Lung (tissue), 12 donors: ENCODE measurements around the gene RASGRF1. TPM values are rescaled to one million over a fixed set of nuclear protein-coding genes. Genes with fewer than 3 reads are reported as not detected.
A peak's percentile ranks its signal among the peaks of the same experiment; 100 is the strongest.

Experiments
- ATAC-seq: fragments of 200-7000 bp; cut with Tn5 transposase; one replicate; pipeline ENCODE4 v1.9.1; 2020; ENCODE audit warnings: moderate number of reproducible peaks; ENCODE audit not compliant: insufficient read depth, low FRiP score
- DNase-seq, 3 donors: peaks; one replicate each; pipeline ENCODE4 v3.0.0-alpha.2; 2013 to 2017
- H3K27ac ChIP-seq, 2 donors: one replicate each; pipeline ENCODE4 v1.5.1; 2013; ENCODE audit warnings: mild to moderate bottlenecking in 2 of 2, moderate library complexity in 2 of 2, control low read depth in 1 of 2, inconsistent platforms in 1 of 2, low read depth in 1 of 2, low read length in 1 of 2
- H3K27me3 ChIP-seq, 3 donors: one replicate each; pipeline ENCODE4 v1.5.1; 2013; ENCODE audit warnings: low read length in 2 of 3; ENCODE audit not compliant: control insufficient read depth in 3 of 3, insufficient read depth in 3 of 3
- H3K36me3 ChIP-seq, 4 donors: one replicate each; pipeline ENCODE4 v1.5.1; 2013; ENCODE audit warnings: low read length in 4 of 4, mild to moderate bottlenecking in 1 of 4, moderate library complexity in 1 of 4; ENCODE audit not compliant: control insufficient read depth in 4 of 4, insufficient read depth in 4 of 4
- H3K4me1 ChIP-seq, 5 donors: one replicate each; pipeline ENCODE4 v1.5.1; 2013; ENCODE audit warnings: low read length in 5 of 5, mild to moderate bottlenecking in 2 of 5, moderate library complexity in 1 of 5; ENCODE audit not compliant: control insufficient read depth in 5 of 5, insufficient read depth in 5 of 5
- H3K4me3 ChIP-seq: one replicate; pipeline ENCODE4 v1.5.1; 2013; ENCODE audit warnings: mild to moderate bottlenecking, control low read depth, moderate library complexity
- H3K9ac ChIP-seq, 2 donors: one replicate each; pipeline ENCODE4 v1.5.1; 2013; ENCODE audit warnings: low read length in 2 of 2, control low read depth in 1 of 2; ENCODE audit not compliant: insufficient read depth in 1 of 2
- H3K9me3 ChIP-seq, 4 donors: one replicate each; pipeline ENCODE4 v1.5.1; 2013; ENCODE audit warnings: low read length in 3 of 4, mild to moderate bottlenecking in 1 of 4, moderate library complexity in 1 of 4; ENCODE audit not compliant: control insufficient read depth in 4 of 4, insufficient read depth in 3 of 4
- WGBS, 2 donors: extraction: QIAGEN DNeasy Blood & Tissue Kit; methylation state at CpG; one replicate each; pipeline ENCODE4 v1.1.7; 2013; 5-methylcytosine and 5-hydroxymethylcytosine counted together
- polyA plus RNA-seq, 2 donors: library from polyadenylated mRNA; stranded (reverse); fragments of 200-250 nt; gene quantifications; one replicate each; pipeline ENCODE4 v1.2.1, GENCODE V29; 2013
- total RNA-seq, 2 donors: library from RNA; depleted of rRNA in 1 of 2; stranded (reverse); fragments of >200 nt in 1 of 2; gene quantifications; one replicate each; pipeline ENCODE4 v1.2.1, GENCODE V29; 2014 to 2021
- TF ChIP-seq, protein P1 (sequence below): IDR thresholded peaks from 2 replicates; pipeline ENCODE4 v1.5.1; 2012; ENCODE audit warnings: mild to moderate bottlenecking; ENCODE audit errors: control extremely low read depth, extremely low read depth
- donor health status: control.
- donor health status: control.
- donor health status: Bipolar disorder and iron deficiency.
- donor health status: healthy.
- donor health status: DM: yes; HTN: yes; CAD: no.

Gene RASGRF1
- total and polyA plus RNA-seq, 4 donors, result 10.9 to 71.2 (median 24.6) TPM

DNA sequence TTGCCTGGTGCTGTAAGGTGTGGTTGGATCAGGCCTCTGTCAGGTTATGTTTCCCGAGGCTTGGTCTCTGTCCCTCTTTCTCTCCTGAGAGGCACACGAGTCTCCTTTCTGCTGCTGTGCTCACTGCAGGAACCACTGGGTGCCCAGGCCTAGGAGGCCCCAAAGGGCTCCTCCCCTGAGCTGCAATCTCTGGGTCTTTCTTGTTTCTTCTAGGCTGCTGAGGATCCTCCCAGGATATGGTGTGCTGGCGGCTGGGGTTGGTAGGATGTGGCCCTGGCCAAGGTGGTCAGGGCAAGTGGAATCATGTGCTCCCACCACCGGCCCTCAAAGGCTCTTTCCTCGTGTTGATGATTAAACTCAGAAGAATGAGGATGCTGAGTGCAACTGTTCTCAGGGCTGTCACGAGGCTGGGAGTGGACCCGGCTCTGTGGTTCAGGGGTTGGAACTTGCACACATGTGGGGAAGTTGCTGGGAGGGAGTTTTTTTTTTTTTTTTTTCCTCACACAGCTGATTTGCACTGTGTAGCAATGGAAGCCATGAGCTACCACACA is 102.1 kb downstream of the RASGRF1 start:
- H3K27ac ChIP-seq, result peak overlapping the region in 1 of 2 donors; percentile 85
- TF ChIP-seq, protein P1, sequence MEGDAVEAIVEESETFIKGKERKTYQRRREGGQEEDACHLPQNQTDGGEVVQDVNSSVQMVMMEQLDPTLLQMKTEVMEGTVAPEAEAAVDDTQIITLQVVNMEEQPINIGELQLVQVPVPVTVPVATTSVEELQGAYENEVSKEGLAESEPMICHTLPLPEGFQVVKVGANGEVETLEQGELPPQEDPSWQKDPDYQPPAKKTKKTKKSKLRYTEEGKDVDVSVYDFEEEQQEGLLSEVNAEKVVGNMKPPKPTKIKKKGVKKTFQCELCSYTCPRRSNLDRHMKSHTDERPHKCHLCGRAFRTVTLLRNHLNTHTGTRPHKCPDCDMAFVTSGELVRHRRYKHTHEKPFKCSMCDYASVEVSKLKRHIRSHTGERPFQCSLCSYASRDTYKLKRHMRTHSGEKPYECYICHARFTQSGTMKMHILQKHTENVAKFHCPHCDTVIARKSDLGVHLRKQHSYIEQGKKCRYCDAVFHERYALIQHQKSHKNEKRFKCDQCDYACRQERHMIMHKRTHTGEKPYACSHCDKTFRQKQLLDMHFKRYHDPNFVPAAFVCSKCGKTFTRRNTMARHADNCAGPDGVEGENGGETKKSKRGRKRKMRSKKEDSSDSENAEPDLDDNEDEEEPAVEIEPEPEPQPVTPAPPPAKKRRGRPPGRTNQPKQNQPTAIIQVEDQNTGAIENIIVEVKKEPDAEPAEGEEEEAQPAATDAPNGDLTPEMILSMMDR, result no peak
- H3K9me3 ChIP-seq, result no peaks in the 10 kb centered on the region
- DNase-seq, result peak; percentile 51 to 73 (median 52)
- no peaks in the 10 kb centered on the region for H3K27me3 ChIP-seq
- peak; percentile 85 for ATAC-seq
- no peaks in the 10 kb centered on the region for H3K36me3 ChIP-seq
- no peak overlapping the region for H3K4me3 ChIP-seq
- 24 to 27% methylated on average over 7 of the region's 7 CpGs for WGBS, 2 donors
- peaks cover 0 to 26% (median 4%) of the 10 kb centered on the region in 5 donors for H3K4me1 ChIP-seq
- no peak overlapping the region for H3K9ac ChIP-seq

DNA sequence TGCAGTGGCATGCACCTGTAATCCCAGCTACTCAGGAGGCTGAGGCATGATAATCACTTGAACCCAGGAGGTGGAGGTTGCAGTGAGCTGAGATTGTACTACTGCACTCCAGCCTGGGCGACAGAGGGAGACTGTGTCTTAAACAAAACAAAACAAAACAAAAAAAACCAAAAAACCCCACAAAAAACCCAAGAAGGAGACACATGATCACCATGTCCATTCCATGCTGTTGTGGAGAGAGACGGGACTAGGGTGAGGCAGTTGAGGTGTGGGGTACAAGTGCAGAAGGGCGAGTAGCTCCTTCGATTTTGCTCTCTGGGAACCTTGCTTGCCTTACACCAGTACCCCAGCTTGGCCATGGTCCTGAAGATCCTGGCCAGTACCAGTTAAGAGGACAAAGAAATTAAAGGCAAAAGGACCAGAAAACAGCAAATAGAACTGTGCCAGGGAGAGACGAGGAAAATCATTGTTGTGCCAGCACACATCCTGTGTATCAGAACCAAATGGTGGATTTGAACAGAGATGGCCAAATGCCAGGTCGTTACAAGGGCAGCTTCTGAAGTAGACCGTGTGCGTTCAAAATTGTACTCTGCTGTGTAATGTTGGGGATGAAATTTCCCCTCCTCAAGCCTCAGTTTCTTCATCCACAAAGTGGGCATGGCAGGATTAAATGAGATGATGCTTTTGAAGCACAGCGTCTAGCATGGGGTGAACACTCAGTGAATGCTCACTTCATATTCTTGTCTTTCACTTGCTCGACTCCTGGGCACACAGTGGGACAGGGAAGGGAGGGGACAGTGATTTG is 102.8 kb downstream of the RASGRF1 start:
- Histone ChIP-seq H3K4me3 (no peak overlapping the region), H3K9me3 (no peaks in the 10 kb centered on the region), H3K9ac (no peak overlapping the region), H3K4me1 (peaks cover 0 to 21% (median 0%) of the 10 kb centered on the region in 5 donors), H3K27me3 (no peaks in the 10 kb centered on the region), H3K27ac (peak overlapping the region in 1 of 2 donors; percentile 85), H3K36me3 (no peaks in the 10 kb centered on the region)
- TF ChIP-seq, protein P1, result no peak
- DNase-seq (no peak), ATAC-seq (no peak)
- 68 to 81% methylated on average over 10 of the region's 10 CpGs for WGBS, 2 donors

DNA sequence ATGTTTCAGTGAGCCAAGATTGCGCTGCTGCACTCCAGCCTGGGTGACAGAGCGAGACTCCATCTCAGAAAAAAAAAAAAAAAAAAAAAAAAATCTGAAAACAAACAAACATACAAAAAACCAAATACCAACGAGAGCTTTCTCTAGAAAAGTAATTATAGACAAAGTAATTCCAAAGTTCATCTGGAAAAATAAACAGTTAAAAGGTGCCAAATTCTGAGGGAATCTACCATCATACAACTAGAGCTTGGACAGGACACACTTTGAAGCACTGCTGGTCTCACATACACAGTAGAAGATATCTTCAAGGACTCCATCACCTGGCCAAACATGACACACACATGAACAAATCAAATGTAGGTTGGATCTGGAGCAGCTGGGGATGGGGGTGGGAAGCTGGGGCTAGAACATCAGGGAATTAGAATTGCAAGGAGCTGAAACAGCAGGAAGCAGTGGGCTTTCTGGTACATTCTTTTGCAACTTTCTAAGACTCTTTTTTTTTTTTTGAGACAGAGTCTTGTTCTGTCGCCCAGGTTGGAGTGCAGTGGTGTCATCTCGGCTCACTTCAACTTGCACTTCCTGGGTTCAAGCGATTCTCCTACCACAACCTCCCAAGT is 104.6 kb downstream of the RASGRF1 start:
- no peaks in the 10 kb centered on the region for H3K9me3 ChIP-seq
- TF ChIP-seq, protein P1, result no peak
- H3K27ac ChIP-seq, result no peak overlapping the region
- H3K4me1 ChIP-seq, result peaks cover 0 to 12% (median 0%) of the 10 kb centered on the region in 5 donors
- no peak for ATAC-seq
- H3K27me3 ChIP-seq, result no peaks in the 10 kb centered on the region
- H3K36me3 ChIP-seq, result no peaks in the 10 kb centered on the region
- H3K4me3 ChIP-seq, result no peak overlapping the region
- H3K9ac ChIP-seq, result no peak overlapping the region
- no peak for DNase-seq
- 61 to 74% methylated on average over 6 of the region's 6 CpGs for WGBS, 2 donors
